Activated CD4-positive, CD25-positive, alpha-beta regulatory T cell treated with anti-CD3 and anti-CD28 coated beads, Interleukin-2, amount 50 U/mL, for 24 hours (primary cell): Measurements from ENCODE around the gene SP140.
A peak's percentile ranks its signal among the peaks of the same experiment; 100 is the strongest.
"Not testable (repeated sequence)": the region's sequence is repeated elsewhere in the genome, so short reads cannot be mapped to it uniquely, and the experiment has no call there.

Source experiments
- ATAC-seq, 2 donors: fragments of 150-1000 bp; cut with Tn5 transposase; one replicate each; pipeline ENCODE4 v1.10.0; 2021; ENCODE audit warnings: mild to moderate bottlenecking in 1 of 2, moderate library complexity in 1 of 2

SP140 gene

GRCh38 chr2:230327418-230328154, 102.0 kb downstream of the SP140 start:
- peak; percentile 37 to 40 for ATAC-seq

- ATAC-seq: no peak
These were observed 102.6 kb downstream of the SP140 start for GRCh38 chr2:230328155-230328458.

DNA sequence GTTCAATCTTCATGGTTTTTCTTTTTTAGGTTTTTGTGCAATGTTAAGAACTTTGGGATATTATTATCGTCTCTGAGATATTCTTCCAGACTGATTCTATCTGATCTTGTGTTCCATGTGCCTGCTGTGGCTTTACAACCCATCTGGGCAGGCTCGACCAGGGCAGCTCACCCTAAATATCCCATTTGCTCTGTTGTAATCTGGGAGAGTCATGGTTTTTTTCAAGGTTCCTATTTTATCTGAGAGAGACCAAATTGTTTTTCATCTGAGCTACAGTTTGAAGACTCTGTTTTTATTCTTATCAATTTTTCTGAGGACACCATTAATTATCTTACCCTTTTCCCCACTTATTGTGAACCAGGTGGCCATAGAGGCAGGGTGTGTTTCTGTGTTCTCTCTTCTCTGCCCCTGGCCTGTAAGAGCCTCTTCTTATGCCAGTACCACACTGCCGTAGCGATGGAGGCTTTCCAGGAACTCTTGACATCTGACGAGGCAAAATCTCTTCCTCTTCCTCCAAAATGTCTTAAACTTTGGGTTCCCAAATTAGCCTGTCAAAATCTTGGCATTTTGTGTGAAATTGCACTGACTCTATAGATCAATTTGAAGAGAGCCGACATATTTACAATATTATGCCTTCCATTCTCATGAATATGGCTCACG, 104.5 kb downstream of the SP140 start:
- no peak for ATAC-seq

- no peak for ATAC-seq
These were observed 105.2 kb downstream of the SP140 start for GRCh38 chr2:230330725-230331124.

GRCh38 chr2:230335461-230335863, 109.9 kb downstream of the SP140 start:
- ATAC-seq: peak in 1 of 2 donors; percentile 41

DNA sequence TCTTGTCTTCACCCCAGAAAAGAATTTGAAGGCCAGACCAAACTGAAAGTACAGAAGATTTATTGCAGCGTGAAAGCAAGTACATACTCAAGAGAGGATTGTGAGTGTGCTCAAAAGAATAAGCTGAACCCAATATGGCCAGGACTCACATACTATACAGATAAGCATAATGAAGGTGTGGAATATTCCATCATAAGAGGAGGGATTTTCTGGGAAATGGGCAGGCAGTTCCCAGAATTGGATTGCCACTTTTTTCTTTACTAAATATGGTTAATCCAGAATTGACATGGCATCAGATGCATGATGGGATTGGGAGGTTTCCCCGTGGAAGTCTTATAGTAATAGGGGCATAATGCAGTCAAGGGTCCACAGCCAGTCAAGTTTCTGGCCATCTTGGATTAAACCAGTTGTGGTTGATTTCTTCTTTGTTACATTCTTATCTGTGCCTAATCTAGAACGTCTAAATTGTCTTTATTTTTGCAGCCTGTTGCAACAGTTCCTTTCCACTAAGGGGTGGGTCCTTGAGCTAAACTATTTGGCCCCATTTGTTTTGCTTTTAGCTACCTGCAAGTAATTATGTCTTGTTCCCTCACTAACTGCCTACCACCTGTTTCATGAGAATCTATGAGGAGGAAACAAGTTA, 110.4 kb downstream of the SP140 start:
- ATAC-seq: peak; percentile 30 to 41

DNA sequence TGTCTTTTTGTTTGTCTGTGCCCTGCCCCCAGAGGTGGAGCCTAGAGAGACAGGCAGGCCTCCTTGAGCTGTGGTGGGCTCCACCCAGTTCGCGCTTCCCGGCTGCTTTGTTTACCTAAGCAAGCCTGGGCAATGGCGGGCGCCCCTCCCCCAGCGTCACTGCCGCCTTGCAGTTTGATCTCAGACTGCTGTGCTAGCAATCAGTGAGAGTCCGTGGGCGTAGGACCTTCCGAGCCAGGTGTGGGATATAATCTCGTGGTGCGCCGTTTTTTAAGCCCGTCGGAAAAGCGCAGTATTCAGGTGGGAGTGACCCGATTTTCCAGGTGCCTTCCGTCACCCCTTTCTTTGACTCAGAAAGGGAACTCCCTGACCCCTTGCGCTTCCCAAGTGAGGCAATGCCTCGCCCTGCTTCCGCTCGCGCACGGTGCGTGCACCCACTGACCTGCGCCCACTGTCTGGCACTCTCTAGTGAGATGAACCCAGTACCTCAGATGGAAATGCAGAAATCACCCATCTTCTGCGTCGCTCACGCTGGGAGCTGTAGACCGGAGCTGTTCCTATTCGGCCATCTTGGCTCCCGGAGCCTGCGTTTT, 116.5 kb downstream of the SP140 start:
- not testable (repeated sequence) for ATAC-seq

DNA sequence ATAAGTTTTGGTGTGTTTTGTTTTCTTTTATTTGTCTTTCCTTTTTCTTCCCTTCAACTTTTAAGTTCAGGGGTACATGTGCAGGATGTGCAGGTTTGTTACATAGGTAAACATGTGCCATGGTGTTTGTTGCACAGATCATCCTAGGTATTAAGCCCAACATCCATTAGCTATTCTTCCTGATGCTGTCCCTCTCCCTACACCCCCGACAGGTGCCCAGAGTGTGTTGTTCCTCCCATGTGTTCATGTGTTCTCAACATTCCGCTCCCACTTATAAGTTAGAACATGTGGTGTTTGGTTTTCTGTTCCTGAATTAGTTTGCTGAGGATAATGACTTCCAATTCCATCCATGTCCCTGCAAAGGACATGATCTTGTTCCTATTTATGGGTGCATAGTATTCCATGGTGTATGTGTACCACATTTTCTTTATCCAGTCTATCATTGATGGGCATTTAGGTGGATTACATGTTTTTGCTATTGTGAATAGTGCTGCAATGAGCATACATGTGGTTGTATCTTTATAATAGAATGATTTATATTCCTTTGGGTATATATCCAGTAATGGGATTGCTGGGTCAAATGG, 117.6 kb downstream of the SP140 start:
- not testable (repeated sequence) for ATAC-seq

DNA sequence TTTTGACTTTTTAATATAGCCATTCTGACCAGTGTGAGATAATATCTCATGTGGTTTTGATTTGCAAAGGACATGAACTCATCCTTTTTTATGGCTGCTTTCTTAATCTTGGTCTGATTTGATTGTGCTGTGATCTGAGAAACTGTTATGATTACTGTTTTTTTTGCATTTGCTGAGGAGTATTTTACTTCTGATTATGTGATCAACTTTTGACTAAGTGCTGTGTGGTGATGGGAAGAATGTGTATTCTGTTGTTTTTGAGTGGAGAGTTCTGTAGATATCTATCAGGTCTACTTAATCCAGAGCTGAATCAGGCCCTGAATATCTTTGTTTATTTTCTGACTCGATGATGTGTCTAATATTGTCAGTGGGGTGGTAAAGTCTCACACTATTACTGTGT, 118.2 kb downstream of the SP140 start:
- ATAC-seq: peak; percentile 52 to 66

DNA sequence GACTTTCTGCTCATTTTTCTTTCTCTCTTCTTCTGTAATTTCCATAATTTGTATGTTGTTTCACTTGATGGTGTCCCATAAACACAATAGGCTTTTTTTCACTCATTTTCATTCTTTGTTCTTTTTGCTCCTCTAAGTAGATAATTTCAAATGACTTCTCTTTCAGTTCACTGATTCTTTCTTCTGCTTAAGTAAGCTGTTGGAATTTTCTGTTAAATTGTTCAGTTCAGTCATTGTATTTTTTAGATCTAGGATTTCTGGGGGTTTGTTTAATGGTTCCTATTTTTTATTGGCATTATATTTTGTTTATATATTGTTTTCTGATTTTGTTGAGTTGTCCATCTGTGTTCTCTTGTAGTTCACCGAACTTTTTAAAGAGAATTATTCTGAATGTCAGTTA, 120.9 kb downstream of the SP140 start:
- no peak for ATAC-seq

- ATAC-seq: peak; percentile 57 to 72
These were observed 121.5 kb downstream of the SP140 start for GRCh38 chr2:230346921-230347533.

DNA sequence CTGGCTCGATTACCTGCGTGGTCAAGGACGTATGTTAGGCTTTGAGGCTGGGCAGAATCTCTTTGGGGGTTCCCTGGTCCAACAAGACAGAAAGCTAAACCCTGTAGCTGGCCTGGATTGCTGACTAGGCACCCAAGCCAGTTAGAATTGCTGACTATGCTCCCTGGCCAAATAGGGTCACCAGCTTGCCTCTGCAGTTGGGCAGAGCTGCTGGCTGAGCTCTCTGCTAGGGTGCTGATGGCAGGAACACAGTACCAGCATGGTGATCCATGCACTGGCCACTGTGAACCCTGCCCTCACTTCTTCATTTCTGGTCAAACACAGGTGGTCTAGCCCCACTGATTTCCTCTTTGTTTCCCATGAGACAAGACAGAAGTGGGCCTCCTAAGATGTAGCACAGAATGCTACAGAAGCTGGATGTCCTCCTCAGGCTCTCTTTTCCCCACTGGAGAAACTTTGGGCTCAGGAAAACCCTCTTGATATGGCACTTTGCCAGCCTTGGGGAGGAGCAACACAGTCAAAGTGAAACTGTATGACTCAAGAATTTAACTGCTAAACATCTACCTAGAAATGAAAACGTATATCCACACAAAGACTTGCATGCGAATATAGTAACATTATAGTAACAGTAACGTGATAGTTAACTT, 122.2 kb downstream of the SP140 start:
- ATAC-seq: peak; percentile 57 to 58

GRCh38 chr2:230348787-230349186, 123.3 kb downstream of the SP140 start:
- ATAC-seq: no peak

GRCh38 chr2:230356084-230356483, 130.5 kb downstream of the SP140 start:
- no peak for ATAC-seq

DNA sequence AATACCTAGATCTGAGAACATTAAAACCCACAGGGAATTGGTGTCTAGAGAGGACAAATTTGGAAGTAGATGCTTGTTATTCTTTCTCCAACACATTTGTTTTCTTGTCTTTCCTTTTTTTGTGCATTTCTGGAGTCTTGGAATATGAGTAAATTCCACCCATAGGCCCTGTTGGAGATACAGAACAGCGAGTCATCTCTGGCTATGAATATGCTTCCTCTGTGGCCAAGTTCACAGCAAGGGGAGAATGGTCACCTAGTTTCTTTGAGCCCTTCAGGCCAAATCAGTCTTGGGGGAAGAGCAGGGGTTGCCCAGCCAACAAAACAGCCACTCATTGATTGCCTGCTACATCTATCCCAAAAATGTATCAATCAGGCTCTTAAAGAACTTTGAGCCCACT, 132.8 kb downstream of the SP140 start:
- ATAC-seq: no peak

DNA sequence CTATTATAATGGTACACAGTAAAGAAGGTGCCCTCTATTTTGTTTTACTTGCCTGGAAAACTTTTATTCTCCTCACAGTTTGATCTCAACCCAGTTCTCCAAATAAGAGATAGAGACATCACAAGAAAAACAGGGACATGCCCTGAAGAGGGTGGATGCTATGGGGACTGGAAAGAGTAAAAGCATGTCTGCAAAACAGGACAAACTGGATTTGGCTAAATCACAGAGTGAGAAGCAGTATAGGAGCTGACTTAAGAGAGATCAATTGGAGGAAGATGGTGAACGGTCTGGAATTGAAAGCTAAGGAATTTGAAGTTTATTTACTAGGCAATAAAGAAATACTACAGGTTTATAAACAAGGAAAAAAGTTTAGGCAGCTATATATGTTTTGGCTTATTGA, 134.5 kb downstream of the SP140 start:
- ATAC-seq: no peak

- ATAC-seq: no peak
These were observed 136.6 kb downstream of the SP140 start for GRCh38 chr2:230362030-230362691.
